ENCODE measurements around the gene WSB2.

WSB2 gene

DNA sequence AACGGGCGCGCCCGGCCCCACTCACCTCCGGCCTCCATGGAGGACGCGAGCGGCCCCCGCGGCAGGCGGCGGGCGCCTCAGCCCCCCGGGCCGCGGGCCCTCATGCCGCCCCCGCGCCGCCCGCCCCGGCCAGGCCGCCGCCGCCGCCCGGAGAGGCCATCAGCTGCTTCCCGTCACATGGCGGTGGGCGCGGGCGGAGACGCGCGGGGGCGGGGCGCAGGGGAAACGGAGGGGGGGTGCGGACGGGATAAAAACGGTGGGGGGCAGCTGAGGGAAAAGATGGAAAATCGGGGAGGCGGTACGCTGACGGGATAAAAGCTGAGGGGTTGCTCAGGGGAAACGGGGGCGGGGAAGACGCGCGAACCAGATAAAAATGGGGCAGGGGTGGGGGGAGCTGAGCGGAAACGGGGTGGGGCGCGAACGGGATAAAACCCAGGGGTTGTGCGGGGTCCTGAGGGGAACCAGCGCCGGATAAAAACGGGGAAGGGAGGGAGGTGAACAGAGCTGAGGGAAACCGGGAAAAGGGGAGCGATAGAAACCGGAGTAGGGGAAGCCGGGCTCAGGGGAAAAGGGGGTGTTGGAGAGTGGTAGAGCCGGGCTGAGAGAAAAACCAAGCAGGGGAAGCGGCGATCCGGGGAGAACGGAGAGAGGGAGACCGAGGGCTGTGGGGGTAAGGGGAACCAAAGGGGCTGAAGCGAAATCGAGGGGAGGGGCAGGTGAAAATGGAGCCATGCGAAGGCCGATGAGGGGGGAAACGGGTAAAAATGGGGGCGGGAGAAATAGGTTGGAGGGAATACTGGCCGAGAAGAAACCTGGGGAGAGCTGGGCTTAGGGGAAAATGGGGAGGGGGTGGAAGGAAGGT is at the start of gene WSB2:
Gene WSB2, minus strand, starts transcription at position 169 of the 862 bp plus-strand sequence. Its CDS starts 131 bp downstream, at position 38.
- H3K4me3 ChIP-seq (ENCODE audit: low read length), result peak within 1 kb of the TSS; percentile 89
- DNase-seq (ENCODE audit: low read depth), result no peak
- TF ChIP-seq, protein P1, sequence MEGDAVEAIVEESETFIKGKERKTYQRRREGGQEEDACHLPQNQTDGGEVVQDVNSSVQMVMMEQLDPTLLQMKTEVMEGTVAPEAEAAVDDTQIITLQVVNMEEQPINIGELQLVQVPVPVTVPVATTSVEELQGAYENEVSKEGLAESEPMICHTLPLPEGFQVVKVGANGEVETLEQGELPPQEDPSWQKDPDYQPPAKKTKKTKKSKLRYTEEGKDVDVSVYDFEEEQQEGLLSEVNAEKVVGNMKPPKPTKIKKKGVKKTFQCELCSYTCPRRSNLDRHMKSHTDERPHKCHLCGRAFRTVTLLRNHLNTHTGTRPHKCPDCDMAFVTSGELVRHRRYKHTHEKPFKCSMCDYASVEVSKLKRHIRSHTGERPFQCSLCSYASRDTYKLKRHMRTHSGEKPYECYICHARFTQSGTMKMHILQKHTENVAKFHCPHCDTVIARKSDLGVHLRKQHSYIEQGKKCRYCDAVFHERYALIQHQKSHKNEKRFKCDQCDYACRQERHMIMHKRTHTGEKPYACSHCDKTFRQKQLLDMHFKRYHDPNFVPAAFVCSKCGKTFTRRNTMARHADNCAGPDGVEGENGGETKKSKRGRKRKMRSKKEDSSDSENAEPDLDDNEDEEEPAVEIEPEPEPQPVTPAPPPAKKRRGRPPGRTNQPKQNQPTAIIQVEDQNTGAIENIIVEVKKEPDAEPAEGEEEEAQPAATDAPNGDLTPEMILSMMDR (conservative IDR thresholded peaks at IDR 0.05; ENCODE audit: low read depth, low read length), result no peak

DNA sequence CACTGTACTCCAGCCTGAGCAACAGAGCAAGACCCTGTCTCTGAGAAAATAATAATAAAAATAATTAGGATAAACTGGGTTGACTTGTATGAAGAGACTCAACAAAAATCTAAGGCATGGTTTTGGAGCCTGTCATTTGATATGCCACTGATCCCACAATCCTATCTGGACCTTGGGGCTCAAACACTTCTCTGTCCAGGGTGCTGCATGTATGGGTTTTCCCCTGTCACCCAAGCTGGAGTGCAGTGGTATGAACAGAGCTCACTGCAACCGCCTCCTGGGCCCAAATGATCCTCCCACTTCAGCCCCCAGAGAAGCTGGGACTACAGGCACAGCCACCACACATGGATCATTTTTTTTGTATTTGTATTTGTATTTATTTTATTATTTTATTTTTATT is 48.1 kb upstream of the WSB2 start:
- no peak for DNase-seq (ENCODE audit: low read depth)

DNA sequence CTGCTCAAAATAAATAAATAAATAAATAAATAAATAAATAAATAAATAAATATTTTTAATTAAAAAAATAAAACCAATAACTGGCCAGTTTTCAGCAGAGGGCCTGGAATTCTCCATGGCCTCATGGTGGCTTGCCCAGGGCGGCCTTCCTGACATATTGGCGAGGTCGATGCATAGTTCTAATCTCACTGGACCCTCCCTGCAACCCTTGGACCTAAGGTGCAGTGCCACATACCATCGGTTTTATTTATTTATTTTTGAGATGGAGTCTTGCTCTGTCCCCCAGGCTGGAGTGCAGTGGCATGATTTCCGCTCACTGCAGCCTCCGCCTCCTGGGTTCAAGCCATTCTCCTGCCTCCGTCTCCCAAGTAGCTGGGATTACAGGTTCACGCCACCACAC is 46.7 kb upstream of the WSB2 start:
- DNase-seq (ENCODE audit: low read depth), result no peak
- TF ChIP-seq, protein P1 (conservative IDR thresholded peaks at IDR 0.05; ENCODE audit: low read depth, low read length), result no peak
- no peak overlapping the region for H3K4me3 ChIP-seq (ENCODE audit: low read length)

More for the DNA sequence above, 48.1 kb upstream of the WSB2 start:
- H3K4me3 ChIP-seq (ENCODE audit: low read length), result no peak overlapping the region
- TF ChIP-seq, protein P1 (conservative IDR thresholded peaks at IDR 0.05; ENCODE audit: low read depth, low read length), result no peak

DNA sequence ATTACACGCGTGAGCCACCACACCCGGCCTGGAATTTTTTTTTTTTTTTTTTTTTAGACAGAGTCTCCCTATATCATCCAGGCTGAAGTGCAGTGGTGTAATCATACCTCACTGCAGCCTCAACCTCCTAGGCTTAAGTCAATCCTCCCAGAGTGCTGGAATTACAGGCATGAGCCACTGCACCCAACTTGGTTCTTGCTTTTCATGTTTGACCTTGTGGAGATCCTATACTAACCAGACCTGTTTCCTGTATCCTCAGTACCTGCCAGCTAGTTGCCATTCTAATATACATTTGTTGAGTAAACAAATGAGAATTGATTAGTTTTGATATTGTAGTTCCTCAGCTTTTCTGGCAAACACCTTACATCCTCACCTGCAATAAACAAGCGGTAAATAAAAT is 46.0 kb upstream of the WSB2 start:
- DNase-seq (ENCODE audit: low read depth), result no peak
- TF ChIP-seq, protein P1 (conservative IDR thresholded peaks at IDR 0.05; ENCODE audit: low read depth, low read length), result no peak
- H3K4me3 ChIP-seq (ENCODE audit: low read length), result no peak overlapping the region

DNA sequence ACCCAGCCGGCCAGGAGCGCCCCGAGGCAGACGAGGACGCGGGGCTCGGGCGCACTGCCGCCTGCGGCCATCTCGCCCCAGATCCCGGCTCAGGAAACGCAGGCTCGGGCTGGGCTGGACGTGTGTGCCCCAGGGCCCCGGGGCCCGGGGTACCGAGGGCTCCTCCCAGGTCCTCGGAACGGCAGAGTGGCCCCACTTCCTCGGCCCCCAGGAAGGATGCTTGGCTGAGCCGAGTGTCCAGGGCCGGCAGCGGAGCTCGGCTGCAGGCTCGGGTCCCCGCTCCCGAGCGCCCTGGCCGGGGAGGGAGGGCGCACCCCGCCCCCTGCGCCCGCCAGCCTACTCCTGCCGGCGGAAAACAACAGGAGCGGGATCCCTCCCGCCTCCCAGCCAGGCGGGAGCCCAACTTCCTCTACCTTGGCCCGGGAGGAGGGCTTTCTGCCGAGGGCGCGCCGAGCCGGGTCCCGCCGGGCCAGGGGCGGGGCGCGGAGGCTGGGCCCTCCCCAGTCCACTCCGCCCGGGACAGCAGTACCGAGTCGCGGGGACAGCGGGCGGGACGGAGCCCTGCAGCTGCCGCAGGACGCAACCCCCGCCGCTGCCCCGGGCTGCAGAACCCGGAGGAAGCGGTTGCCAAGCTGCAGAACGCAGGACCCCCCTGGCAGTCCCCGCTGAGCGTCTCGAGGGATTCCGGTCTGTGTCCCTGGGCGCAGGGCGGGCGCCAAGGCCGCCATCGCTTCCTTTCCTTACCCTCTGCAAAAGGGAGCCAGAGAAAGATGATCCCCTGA is 42.8 kb upstream of the WSB2 start, which contains the start of gene VSIG10:
Gene VSIG10, minus strand, starts transcription at position 411 of the 782 bp plus-strand sequence. Its CDS starts 340 bp downstream, at position 71.
- H3K4me3 ChIP-seq (ENCODE audit: low read length), result peak within 1 kb of the TSS; percentile 72
- DNase-seq (ENCODE audit: low read depth), result no peak
- TF ChIP-seq, protein P1 (conservative IDR thresholded peaks at IDR 0.05; ENCODE audit: low read depth, low read length), result no peak

DNA sequence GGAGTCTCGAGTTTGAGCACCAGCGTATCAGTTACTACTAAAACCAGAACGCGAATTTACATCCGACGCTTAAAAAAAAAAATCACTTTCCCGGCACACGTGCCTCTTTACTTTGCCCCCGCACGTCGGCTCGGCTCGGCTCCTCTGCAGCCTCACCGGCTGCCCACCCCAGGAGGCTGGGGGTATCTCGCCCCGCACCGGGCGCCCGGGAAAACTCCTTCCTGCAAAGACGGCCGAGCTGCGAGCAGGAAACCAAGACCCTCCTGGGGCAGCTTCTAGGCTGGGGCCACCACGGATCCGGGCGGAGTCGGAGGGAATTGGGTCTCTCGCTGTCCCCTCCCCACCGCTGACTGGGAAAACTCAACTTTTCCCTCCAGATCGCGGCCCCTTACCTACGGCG is 42.2 kb upstream of the WSB2 start:
- TF ChIP-seq, protein P1 (conservative IDR thresholded peaks at IDR 0.05; ENCODE audit: low read depth, low read length), result no peak
- no peak for DNase-seq (ENCODE audit: low read depth)
- peak overlapping the region; percentile 72 for H3K4me3 ChIP-seq (ENCODE audit: low read length)

All from retinal pigment epithelial cell (primary cell).